ENCODE measurements around the gene KAZALD1.

Gene KAZALD1

GRCh38 chr10:101046332-101047238 is 15.2 kb upstream of the KAZALD1 start (continued):
- TF ChIP-seq SP2 (tag by site-specific recombination; IDR thresholded peaks at IDR 0.05) = no peak
- TF ChIP-seq PRDM1 (tag by site-specific recombination; IDR thresholded peaks at IDR 0.05) = peak; percentile 99
- no peak for TF ChIP-seq HOXD13 (CRISPR knock-in tag; IDR thresholded peaks at IDR 0.05; ENCODE audit: borderline replicate concordance)
- TF ChIP-seq ZBTB17 (tag by site-specific recombination; IDR thresholded peaks at IDR 0.05) = peak; percentile 99
- no peak for TF ChIP-seq GLI4 (tag by site-specific recombination; IDR thresholded peaks at IDR 0.05)
- TF ChIP-seq ZNF274 (IDR thresholded peaks at IDR 0.05; ENCODE audit: low read length) = no peak
- no peak for TF ChIP-seq ZNF274 (tag by site-specific recombination; IDR thresholded peaks at IDR 0.05; ENCODE audit: borderline replicate concordance)
- TF ChIP-seq ZNF664 (tag by site-specific recombination; IDR thresholded peaks at IDR 0.05) = no peak
- no peak for TF ChIP-seq SCRT2 (tag by site-specific recombination; IDR thresholded peaks at IDR 0.05)
- no peak; the same call in 1 of the 2 replicates for TF ChIP-seq ZIC2 (tag by site-specific recombination; IDR thresholded peaks at IDR 0.05)
- peak; percentile 70; the same call in 1 of the 2 replicates for TF ChIP-seq IKZF3 (tag by site-specific recombination; IDR thresholded peaks at IDR 0.05)
- TF ChIP-seq ZNF558 (tag by site-specific recombination; IDR thresholded peaks at IDR 0.05) = no peak
- TF ChIP-seq, protein P1, sequence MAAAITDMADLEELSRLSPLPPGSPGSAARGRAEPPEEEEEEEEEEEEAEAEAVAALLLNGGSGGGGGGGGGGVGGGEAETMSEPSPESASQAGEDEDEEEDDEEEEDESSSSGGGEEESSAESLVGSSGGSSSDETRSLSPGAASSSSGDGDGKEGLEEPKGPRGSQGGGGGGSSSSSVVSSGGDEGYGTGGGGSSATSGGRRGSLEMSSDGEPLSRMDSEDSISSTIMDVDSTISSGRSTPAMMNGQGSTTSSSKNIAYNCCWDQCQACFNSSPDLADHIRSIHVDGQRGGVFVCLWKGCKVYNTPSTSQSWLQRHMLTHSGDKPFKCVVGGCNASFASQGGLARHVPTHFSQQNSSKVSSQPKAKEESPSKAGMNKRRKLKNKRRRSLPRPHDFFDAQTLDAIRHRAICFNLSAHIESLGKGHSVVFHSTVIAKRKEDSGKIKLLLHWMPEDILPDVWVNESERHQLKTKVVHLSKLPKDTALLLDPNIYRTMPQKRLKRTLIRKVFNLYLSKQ (tag by site-specific recombination; IDR thresholded peaks at IDR 0.05; ENCODE audit: borderline replicate concordance) = no peak
- no peak for TF ChIP-seq OVOL3 (tag by site-specific recombination; IDR thresholded peaks at IDR 0.05)
- TF ChIP-seq ZNF707 (tag by site-specific recombination; IDR thresholded peaks at IDR 0.05) = no peak
- TF ChIP-seq KLF8 (tag by site-specific recombination; IDR thresholded peaks at IDR 0.05) = no peak
- TF ChIP-seq ZNF114 (tag by site-specific recombination; IDR thresholded peaks at IDR 0.05) = no peak
- TF ChIP-seq ZNF335 (tag by site-specific recombination; conservative IDR thresholded peaks at IDR 0.05) = peak; percentile 81
- no peak for TF ChIP-seq ZNF623 (tag by site-specific recombination; IDR thresholded peaks at IDR 0.05)
- TF ChIP-seq ZNF510 (tag by site-specific recombination; IDR thresholded peaks at IDR 0.05; ENCODE audit: insufficient replicate concordance) = no peak
- no peak for TF ChIP-seq MZF1 (tag by site-specific recombination; IDR thresholded peaks at IDR 0.05; ENCODE audit: borderline replicate concordance)

DNA sequence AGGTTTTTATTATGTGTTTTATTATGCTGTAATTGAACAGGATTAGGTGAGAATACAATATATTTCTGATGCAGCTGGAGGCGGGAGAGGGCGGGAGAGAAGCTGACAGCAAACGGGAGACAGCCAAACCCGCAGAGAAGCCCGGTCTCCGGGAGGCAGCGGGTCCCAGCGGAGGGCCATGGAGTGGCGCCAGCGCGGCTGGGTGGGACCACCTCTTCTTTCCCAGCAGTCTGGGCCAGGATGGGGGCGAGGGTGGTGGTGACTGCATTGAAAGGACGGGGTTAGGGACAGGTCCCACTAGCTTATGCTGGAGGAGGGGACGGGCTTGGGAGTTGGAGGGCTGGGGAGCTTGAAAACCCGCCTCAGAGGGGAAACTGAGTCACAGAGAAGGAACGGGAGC is 14.5 kb upstream of the KAZALD1 start:
- Histone ChIP-seq H3K36me3 (ENCODE audit: control insufficient read depth in 2 of 2, insufficient read depth in 1 of 2, low read length in 2 of 2) (no peaks in the 10 kb centered on the region), H3K4me1 (ENCODE audit: control insufficient read depth, insufficient read depth, low read length) (peaks cover 8% of the 10 kb centered on the region), H3K9me3 (ENCODE audit: control insufficient read depth, insufficient read depth, low read depth, low read length) (no peaks in the 10 kb centered on the region), H3K4me3 (ENCODE audit: low read depth, low read length) (no peak overlapping the region), H3K27ac (ENCODE audit: extremely low read depth, low read depth, low read length) (no peak overlapping the region)
- ChIA-PET POLR2A (interaction anchor here (1.6 kb wide), 1 partner anchor 14 kb away, joined by 6 read pairs; the partner anchor contains the start of gene KAZALD1), CTCF (interaction anchor here (0.8 to 10.1 kb wide), 7 partner anchors 8 to 95 kb away, joined by 3 to 112 read pairs (median 7); partner anchors contain the start of gene KAZALD1)
- TF ChIP-seq ZNF2 (tag by site-specific recombination; IDR thresholded peaks at IDR 0.05) (no peak), ZNF169 (tag by site-specific recombination; IDR thresholded peaks at IDR 0.05) (no peak), ZNF394 (tag by site-specific recombination; IDR thresholded peaks at IDR 0.05; ENCODE audit: borderline replicate concordance) (peak; percentile 53), SETDB1 (IDR thresholded peaks at IDR 0.05; ENCODE audit: insufficient read length, low read length) (no peak), SP2 (tag by site-specific recombination; IDR thresholded peaks at IDR 0.05) (peak; percentile 53), ZFHX2 (tag by site-specific recombination; conservative IDR thresholded peaks at IDR 0.05) (0 out of 2 replicates have a peak, but pooled peaks have one; percentile 17), ZNF280C (tag by site-specific recombination; IDR thresholded peaks at IDR 0.05) (no peak)
- TF ChIP-seq, protein P2, sequence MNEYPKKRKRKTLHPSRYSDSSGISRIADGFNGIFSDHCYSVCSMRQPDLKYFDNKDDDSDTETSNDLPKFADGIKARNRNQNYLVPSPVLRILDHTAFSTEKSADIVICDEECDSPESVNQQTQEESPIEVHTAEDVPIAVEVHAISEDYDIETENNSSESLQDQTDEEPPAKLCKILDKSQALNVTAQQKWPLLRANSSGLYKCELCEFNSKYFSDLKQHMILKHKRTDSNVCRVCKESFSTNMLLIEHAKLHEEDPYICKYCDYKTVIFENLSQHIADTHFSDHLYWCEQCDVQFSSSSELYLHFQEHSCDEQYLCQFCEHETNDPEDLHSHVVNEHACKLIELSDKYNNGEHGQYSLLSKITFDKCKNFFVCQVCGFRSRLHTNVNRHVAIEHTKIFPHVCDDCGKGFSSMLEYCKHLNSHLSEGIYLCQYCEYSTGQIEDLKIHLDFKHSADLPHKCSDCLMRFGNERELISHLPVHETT (tag by site-specific recombination; IDR thresholded peaks at IDR 0.05) = no peak
- TF ChIP-seq, protein P3, sequence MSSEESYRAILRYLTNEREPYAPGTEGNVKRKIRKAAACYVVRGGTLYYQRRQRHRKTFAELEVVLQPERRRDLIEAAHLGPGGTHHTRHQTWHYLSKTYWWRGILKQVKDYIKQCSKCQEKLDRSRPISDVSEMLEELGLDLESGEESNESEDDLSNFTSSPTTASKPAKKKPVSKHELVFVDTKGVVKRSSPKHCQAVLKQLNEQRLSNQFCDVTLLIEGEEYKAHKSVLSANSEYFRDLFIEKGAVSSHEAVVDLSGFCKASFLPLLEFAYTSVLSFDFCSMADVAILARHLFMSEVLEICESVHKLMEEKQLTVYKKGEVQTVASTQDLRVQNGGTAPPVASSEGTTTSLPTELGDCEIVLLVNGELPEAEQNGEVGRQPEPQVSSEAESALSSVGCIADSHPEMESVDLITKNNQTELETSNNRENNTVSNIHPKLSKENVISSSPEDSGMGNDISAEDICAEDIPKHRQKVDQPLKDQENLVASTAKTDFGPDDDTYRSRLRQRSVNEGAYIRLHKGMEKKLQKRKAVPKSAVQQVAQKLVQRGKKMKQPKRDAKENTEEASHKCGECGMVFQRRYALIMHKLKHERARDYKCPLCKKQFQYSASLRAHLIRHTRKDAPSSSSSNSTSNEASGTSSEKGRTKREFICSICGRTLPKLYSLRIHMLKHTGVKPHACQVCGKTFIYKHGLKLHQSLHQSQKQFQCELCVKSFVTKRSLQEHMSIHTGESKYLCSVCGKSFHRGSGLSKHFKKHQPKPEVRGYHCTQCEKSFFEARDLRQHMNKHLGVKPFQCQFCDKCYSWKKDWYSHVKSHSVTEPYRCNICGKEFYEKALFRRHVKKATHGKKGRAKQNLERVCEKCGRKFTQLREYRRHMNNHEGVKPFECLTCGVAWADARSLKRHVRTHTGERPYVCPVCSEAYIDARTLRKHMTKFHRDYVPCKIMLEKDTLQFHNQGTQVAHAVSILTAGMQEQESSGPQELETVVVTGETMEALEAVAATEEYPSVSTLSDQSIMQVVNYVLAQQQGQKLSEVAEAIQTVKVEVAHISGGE (tag by site-specific recombination; conservative IDR thresholded peaks at IDR 0.05; ENCODE audit: low read depth) = no peak

Data from HEK293 (cell line).